CD4-positive, alpha-beta T cell treated with Interleukin-15 for 1 hour (primary cell): ENCODE results near the gene MVP.
"Not testable (repeated sequence)": the region's sequence is repeated elsewhere in the genome, so short reads cannot be mapped to it uniquely, and the experiment has no call there.

Source experiments
- DNase-seq: peaks from one replicate; pipeline ENCODE4 v3.0.0-alpha.2; 2020

MVP gene

GRCh38 chr16:29876594-29877249 lies 56.5 kb downstream of the MVP start:
- no peak for DNase-seq

DNA sequence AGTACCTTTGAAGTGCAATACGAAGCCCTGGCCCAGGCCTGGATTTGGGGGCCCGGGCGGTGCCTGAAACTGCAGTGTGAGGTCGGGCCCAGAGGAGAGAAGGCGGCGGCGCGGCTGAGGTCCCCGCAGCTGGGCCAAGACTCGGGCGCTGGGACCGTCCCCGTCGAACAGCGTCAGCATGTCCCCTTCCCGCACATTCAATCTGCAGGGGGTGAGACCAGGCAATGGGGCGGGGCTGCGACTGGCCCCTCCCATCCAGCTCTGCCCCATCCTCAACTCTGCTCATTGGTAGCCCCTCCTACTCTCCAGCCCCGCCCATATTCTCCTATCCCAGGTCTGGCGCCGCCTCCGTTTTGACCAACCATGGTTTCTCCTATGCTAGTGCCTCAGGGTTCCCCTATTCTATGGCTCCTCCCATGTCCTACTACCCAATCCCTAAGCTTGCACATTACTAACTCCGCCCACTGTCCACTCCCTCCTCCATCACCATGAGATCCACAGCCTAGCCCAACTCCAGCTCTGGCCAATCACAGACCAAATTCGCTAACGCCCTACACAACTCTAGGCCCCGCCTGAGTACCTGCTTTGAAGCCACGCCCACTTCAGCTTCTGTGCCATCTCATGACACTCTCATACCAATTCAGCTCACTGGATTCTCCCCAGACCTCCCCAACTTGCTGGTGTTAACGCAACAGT lies 57.2 kb downstream of the MVP start:
- DNase-seq: peak; percentile 71

- no peak for DNase-seq
Observed at GRCh38 chr16:29878172-29878571, 57.9 kb downstream of the MVP start.

- no peak for DNase-seq
Observed at GRCh38 chr16:29881050-29881449, 60.8 kb downstream of the MVP start.

GRCh38 chr16:29883987-29884386 lies 63.7 kb downstream of the MVP start:
- no peak for DNase-seq

DNA sequence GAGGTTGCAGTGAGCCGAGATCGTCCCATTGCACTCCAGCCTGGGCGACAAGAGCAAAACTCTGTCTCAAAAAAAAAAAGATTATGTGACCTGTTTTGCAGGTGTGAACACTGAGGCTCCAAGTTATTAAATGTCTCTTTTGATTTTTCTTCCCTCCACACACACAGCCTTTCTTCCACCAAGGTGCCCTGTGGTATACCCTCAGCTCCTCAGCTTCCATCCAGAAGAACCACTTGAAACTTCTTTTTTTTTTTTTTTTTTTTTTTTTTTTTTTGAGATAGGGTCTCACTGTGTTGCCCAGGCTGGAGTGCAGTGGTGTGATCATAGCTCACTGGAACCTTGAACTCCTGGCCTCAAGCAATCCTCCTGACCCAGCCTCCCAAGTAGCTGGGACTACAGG lies 69.1 kb downstream of the MVP start:
- not testable (repeated sequence) for DNase-seq

- DNase-seq: no peak
Observed at GRCh38 chr16:29891525-29892457, 71.5 kb downstream of the MVP start.

DNA sequence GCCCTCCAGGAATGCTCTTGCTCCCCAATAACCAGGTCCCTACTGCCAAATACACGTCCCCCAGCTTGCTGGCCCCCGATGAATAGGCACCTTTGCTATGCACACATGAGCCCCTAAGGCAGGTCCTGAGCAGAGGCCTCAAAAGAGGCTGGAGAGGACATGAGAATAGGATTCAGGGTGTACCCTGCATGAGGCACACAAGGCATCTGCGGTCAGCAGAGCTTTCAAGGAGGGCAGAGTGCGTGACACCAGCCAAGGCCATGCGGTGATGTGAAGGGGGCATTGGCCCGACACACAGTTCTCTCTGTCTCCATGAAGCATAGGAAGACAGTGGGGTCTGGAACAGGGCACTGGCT lies 72.2 kb downstream of the MVP start:
- no peak for DNase-seq

DNA sequence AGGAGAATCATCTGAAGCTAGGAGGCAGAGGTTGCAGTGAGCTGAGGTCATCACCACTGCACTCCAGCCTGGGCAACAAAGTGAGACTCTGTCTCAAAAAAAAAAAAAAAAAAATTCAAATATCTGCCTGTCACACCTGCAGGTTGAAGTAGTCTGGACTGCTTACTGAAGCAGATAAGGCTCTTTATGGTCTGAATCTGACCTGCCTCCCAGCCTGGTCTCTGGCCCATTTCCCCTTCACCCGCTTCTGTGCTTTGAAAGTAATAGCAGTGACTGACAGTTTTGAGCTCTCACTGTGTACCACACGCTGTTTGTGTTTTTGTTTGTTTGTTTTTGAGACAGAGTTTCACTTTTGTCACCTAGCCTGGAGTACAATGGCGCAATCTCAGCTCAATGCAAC lies 73.3 kb downstream of the MVP start:
- no peak for DNase-seq

DNA sequence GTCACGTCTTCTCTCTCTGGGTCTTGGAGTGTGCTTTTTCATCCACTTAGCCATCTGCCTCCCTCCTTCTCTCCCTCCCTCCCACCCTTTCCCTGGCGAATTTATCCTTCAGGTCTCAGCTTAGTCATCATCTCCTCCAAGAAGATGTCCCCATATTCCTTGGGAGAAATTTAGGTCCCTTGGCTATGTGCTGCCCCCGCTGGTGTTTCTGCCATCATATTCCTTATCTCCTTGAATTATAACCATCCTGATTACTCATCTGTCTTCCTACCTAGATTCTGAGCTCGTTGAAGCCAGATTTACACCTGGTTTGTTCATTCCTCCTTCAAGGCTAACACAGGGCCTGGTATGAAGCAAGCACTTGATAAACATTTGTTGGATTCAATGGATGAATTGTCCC lies 74.1 kb downstream of the MVP start:
- no peak for DNase-seq

- no peak for DNase-seq
Observed at GRCh38 chr16:29896841-29897240, 76.6 kb downstream of the MVP start.

DNA sequence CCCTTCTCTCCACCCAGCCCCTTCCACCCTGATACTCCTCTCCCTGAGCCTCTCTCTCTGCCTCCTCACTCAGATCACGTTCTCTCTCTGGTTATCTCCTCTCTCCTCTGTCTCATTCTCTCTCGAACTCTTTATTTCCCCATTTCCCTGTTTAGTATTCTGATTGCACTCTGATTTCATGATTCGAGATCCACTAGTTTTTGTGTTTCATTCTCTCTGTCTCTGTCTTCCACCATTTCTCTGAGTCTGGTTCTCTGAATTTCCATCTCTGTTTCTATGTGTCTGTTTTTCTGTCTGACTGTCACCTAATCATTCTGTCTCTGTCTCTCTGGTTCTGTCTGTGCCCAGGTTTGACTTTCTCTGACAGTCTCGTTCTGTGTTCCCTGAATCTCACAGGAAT lies 77.1 kb downstream of the MVP start:
- DNase-seq: no peak
